Lower lobe of right lung (tissue), 2 donors: ENCODE data around the gene KRT9. TPM values are rescaled to one million over a fixed set of nuclear protein-coding genes. Genes with fewer than 3 reads are reported as not detected.
A peak's percentile ranks its signal among the peaks of the same experiment; 100 is the strongest.

Source experiments
- ATAC-seq, 2 donors: fragments of 200-7000 bp; cut with Tn5 transposase; one replicate each; pipeline ENCODE4 v1.9.1; 2020 to 2022; ENCODE audit warnings: mild to moderate bottlenecking in 2 of 2, moderate library complexity in 2 of 2
- DNase-seq: peaks from one replicate; pipeline ENCODE4 v3.0.0-alpha.2; 2020
- H3K27ac ChIP-seq: fragments of 200-600 bp; one replicate; pipeline ENCODE4 v1.8.0; 2022
- H3K27me3 ChIP-seq: fragments of 200-600 bp; one replicate; pipeline ENCODE4 v1.8.0; 2022; ENCODE audit warnings: low read depth
- H3K36me3 ChIP-seq: fragments of 200-600 bp; one replicate; pipeline ENCODE4 v1.8.0; 2022; ENCODE audit warnings: mild to moderate bottlenecking
- H3K4me1 ChIP-seq: fragments of 200-600 bp; one replicate; pipeline ENCODE4 v1.8.0; 2022
- H3K4me3 ChIP-seq: fragments of 200-600 bp; one replicate; pipeline ENCODE4 v1.8.0; 2022; ENCODE audit warnings: mild to moderate bottlenecking
- H3K9me3 ChIP-seq: fragments of 200-600 bp; one replicate; pipeline ENCODE4 v1.8.0; 2022
- CTCF ChIP-seq: fragments of 200-600 bp; IDR thresholded peaks from one replicate; pipeline ENCODE4 v1.8.0; 2022; ENCODE audit warnings: antibody characterized with exemption, mild to moderate bottlenecking
- intact Hi-C: fragments of 100-400 bp; cut with DNase I; formaldehyde crosslinking; loops from one replicate; pipeline ENCODE4 v1.11.0; 2022
- total RNA-seq: library from RNA; stranded (reverse); fragmentation: NEBNext Ultra II Directional; extraction: Animal tissue kit (Norgen Biotek cat#: 25700); gene quantifications from one replicate; pipeline ENCODE4 v1.2.1, GENCODE V29; 2021
- donor health status: DM: no; HTN: yes; CAD: no; lungs with severe emphysema.

KRT9 gene
- total RNA-seq, 1 donor from 2014 or later = not detected

DNA sequence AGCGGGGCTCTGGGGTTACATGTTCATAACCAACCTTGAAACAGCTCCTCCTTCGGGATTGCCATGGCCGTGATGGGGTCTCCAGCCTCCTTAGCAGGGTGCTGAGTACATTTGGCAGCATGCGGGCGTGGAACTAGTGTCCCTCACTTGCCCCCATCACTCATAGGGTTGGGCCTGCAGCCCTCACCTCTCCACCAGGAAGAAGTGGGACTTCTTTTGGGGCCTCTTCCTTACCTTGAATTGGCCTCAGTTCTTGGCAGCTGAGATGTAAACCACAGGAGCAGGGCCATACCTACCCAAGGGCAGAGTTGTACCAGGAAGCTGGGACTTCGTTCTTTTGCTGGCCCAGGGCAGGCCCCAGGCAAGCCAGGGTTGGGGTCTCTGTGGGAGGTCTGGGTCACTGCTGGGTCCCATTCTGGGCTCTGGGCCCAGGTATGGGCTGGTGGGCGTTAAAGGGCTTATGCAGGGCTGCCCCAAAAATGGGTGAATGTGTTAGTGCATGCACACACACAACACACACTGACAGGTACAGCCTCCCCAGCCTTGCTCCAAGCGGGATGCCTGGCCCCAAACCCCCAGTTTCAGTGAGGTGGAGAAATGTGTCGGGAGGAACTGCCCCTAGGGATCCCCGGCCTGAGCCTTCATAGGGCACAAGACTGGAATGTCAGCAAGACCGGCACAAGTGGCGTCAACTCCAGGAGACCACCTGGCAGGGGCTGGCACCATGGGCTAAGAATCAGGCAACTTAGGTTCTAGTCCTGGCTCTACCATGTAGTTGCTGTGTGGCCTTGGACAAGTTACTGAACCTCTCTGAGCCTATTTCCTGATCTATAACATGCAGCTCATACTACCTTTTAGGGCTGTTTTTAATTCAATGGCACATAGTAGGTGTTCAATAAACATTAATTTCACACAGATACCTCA is 49.3 kb downstream of the KRT9 start:
- Histone ChIP-seq H3K27me3 (peaks cover 9% of the 10 kb centered on the region), H3K4me3 (no peak overlapping the region), H3K27ac (peak overlapping the region; percentile 68), H3K36me3 (peaks cover 11% of the 10 kb centered on the region), H3K9me3 (no peaks in the 10 kb centered on the region), H3K4me1 (peaks cover 28% of the 10 kb centered on the region)
- no peak for TF ChIP-seq CTCF
- intact Hi-C loops = no loop called here
- peak; percentile 9 to 14 for ATAC-seq
- no peak for DNase-seq

DNA sequence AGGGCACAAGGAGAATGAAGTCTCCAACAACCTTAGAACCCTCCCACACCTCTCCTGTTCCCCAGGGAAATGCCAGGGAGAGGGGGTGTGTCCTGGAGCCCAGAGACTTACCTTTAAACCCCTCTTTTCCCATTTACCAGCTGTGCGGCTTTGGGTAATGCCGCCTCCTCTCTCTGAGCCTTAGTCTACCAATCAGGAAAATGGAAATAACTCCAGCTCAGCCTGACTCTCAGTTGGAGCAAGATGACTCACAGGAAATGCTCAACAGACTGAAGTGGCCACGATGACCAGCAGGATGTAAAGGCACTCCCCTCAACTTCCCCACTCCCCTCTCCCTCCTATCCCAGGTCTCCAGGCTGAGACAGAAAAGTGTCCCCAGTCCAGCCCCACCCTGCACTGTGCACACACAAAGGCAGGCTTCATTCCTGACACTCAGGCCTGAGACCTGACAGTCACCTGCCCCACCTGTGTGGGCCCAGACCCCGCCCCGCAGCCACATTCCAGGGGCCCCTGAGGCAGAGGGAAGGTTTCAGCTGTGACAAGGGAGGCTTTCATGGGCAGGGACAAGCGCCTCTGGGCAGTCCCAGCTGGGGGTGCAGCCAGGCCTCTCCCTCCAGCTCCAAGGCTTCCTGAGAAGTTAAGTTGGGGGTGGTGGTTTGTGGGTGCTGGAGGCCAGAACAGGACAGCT is 50.1 kb downstream of the KRT9 start:
- intact Hi-C loops = no loop called here
- Histone ChIP-seq H3K27ac (peak overlapping the region; percentile 68), H3K4me1 (peaks cover 28% of the 10 kb centered on the region), H3K4me3 (no peak overlapping the region), H3K9me3 (no peaks in the 10 kb centered on the region), H3K36me3 (peaks cover 11% of the 10 kb centered on the region), H3K27me3 (peaks cover under 1% of the 10 kb centered on the region)
- ATAC-seq (peak; percentile 85 to 89), DNase-seq (peak; percentile 83)
- TF ChIP-seq CTCF = no peak

DNA sequence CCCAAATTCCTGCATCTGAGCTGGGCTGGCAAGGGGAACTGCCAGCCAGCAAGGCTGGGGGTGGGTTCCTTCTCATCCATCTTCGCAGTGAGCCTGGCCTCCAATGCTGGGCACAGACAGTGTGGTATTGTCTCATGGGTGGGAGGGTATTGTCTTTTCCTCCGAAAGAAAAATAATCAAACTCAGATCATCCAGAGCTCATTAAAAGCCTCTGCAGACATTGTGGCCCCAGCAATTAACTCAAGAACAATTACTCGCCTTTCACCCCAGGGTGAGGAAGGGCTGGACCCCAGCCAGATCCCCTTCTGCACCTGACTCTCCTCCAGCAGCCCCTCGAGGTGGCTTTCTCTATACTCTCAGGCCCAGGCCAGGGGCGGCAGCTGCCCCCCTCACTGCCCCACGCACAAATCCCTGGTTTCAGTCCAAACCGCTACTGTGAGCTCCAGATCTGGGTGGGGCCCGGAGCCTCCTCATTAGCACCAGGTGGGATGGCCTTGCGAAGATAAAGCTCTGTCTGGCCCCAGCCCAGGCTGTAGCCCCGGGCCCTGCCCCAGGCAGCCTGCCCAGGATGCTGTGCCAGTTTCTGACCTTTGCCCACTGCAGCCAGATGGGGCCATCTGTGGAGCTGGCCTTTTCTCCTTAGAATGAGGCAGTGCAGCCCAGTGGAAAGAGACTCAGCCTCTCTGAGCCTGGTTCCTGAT is 50.9 kb downstream of the KRT9 start:
- no peak overlapping the region for H3K4me3 ChIP-seq
- no peaks in the 10 kb centered on the region for H3K27me3 ChIP-seq
- DNase-seq (no peak), ATAC-seq (peak in 1 of 2 donors; percentile 0)
- H3K36me3 ChIP-seq = peaks cover 11% of the 10 kb centered on the region
- intact Hi-C loops = no loop called here
- peak overlapping the region; percentile 68 for H3K27ac ChIP-seq
- peaks cover 28% of the 10 kb centered on the region for H3K4me1 ChIP-seq
- no peaks in the 10 kb centered on the region for H3K9me3 ChIP-seq
- TF ChIP-seq CTCF = no peak

GRCh38 chr17:41519501-41520224 is 52.2 kb downstream of the KRT9 start:
- TF ChIP-seq CTCF = no peak
- DNase-seq (no peak), ATAC-seq (peak; percentile 4 to 30)
- H3K36me3 ChIP-seq = peaks cover 9% of the 10 kb centered on the region
- intact Hi-C loops = no loop called here
- no peaks in the 10 kb centered on the region for H3K9me3 ChIP-seq
- no peak overlapping the region for H3K4me3 ChIP-seq
- no peaks in the 10 kb centered on the region for H3K27me3 ChIP-seq
- H3K27ac ChIP-seq = peak overlapping the region; percentile 68
- peaks cover 28% of the 10 kb centered on the region for H3K4me1 ChIP-seq
